GM19193 (cell line): Measurements from ENCODE around the gene HLA-DMB.

Experiments used
- POLR2A ChIP-seq: IDR thresholded peaks from 4 replicates; pipeline ENCODE4 v1.6.1; 2011; ENCODE audit not compliant: insufficient read depth, insufficient read length; ENCODE audit errors: extremely low read depth

The HLA-DMB gene

GRCh38 chr6:32940656-32941213 lies at the start of gene HLA-DMB:
HLA-DMB (minus strand) TSS chr6:32941028; CDS start chr6:32940807, 221 bp downstream.
- TF ChIP-seq POLR2A = peak; percentile 81

GRCh38 chr6:32989368-32989767 lies 48.5 kb upstream of the HLA-DMB start:
- no peak for TF ChIP-seq POLR2A

- no peak for TF ChIP-seq POLR2A
Measured at GRCh38 chr6:32984622-32985389, 44.0 kb upstream of the HLA-DMB start.

GRCh38 chr6:32983964-32984621 lies 43.3 kb upstream of the HLA-DMB start:
- TF ChIP-seq POLR2A = no peak

GRCh38 chr6:32983493-32983848 lies 42.6 kb upstream of the HLA-DMB start:
- no peak for TF ChIP-seq POLR2A

GRCh38 chr6:32982702-32983492 lies 42.1 kb upstream of the HLA-DMB start:
- TF ChIP-seq POLR2A = peak; percentile 22

- peak; percentile 37 for TF ChIP-seq POLR2A
Measured at GRCh38 chr6:32982084-32982701, 41.4 kb upstream of the HLA-DMB start.

- TF ChIP-seq POLR2A = peak; percentile 21
Measured at GRCh38 chr6:32980488-32981038, 39.7 kb upstream of the HLA-DMB start.

- peak; percentile 35 for TF ChIP-seq POLR2A
Measured at GRCh38 chr6:32979720-32980487, 39.1 kb upstream of the HLA-DMB start.

- TF ChIP-seq POLR2A = peak; percentile 0
Measured at GRCh38 chr6:32977953-32978324, 37.1 kb upstream of the HLA-DMB start.

- no peak for TF ChIP-seq POLR2A
Measured at GRCh38 chr6:32977272-32977952, 36.6 kb upstream of the HLA-DMB start.

GRCh38 chr6:32976334-32977069 lies 35.7 kb upstream of the HLA-DMB start:
- no peak for TF ChIP-seq POLR2A
